GM06990 (cell line): ENCODE data around the gene MUC4.

ENCODE experiments used
- DNase-seq: peaks from one replicate; pipeline ENCODE4 v3.0.0-alpha.2; 2011; ENCODE audit not compliant: insufficient read length; ENCODE audit errors: extremely low read depth
- H3K27me3 ChIP-seq: replicated peaks from 2 replicates; pipeline ENCODE4 v1.6.0; 2011; ENCODE audit warnings: low read length; ENCODE audit not compliant: control insufficient read depth, insufficient read depth
- H3K36me3 ChIP-seq: 2 replicates; pipeline ENCODE4 v1.5.1; 2011; ENCODE audit warnings: low read length; ENCODE audit not compliant: control insufficient read depth, insufficient read depth
- H3K4me3 ChIP-seq: replicated peaks from 2 replicates; pipeline ENCODE4 v1.5.1; 2011; ENCODE audit warnings: low read depth, mild to moderate bottlenecking, control low read depth, low read length
- TF ChIP-seq, protein P1 (sequence below): IDR thresholded peaks from 2 replicates; pipeline ENCODE4 v1.5.1; 2011; ENCODE audit warnings: low read length, control low read depth, mild to moderate bottlenecking, inconsistent platforms; ENCODE audit not compliant: insufficient read depth, poor library complexity, severe bottlenecking

Gene MUC4

GRCh38 chr3:195699860-195700259 is 111.9 kb downstream of the MUC4 start:
- Histone ChIP-seq H3K4me3 (no peak overlapping the region), H3K36me3 (peaks cover 3% of the 10 kb centered on the region), H3K27me3 (no peaks in the 10 kb centered on the region)
- TF ChIP-seq, protein P1, sequence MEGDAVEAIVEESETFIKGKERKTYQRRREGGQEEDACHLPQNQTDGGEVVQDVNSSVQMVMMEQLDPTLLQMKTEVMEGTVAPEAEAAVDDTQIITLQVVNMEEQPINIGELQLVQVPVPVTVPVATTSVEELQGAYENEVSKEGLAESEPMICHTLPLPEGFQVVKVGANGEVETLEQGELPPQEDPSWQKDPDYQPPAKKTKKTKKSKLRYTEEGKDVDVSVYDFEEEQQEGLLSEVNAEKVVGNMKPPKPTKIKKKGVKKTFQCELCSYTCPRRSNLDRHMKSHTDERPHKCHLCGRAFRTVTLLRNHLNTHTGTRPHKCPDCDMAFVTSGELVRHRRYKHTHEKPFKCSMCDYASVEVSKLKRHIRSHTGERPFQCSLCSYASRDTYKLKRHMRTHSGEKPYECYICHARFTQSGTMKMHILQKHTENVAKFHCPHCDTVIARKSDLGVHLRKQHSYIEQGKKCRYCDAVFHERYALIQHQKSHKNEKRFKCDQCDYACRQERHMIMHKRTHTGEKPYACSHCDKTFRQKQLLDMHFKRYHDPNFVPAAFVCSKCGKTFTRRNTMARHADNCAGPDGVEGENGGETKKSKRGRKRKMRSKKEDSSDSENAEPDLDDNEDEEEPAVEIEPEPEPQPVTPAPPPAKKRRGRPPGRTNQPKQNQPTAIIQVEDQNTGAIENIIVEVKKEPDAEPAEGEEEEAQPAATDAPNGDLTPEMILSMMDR: no peak
- DNase-seq: no peak

DNA sequence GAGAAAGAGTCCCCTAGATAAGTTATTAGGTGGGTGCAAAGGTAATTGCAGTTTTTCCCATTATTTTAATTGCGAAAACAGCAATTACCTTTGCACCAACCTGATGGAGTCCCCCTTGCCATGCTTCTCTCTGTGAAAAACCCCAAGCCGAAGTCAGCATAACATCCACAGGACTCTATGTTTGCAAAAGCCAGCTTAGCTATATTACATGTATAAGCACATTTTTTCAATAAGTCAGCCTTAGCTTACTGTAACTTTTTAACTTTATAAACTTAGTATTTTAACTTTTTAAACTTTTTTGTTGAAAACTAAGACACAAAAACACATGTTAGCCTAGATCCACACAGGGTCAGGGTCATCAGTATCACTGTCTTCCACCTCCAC is 112.3 kb downstream of the MUC4 start:
- Histone ChIP-seq H3K27me3 (no peaks in the 10 kb centered on the region), H3K36me3 (peaks cover 7% of the 10 kb centered on the region), H3K4me3 (no peak overlapping the region)
- TF ChIP-seq, protein P1: no peak
- DNase-seq: no peak

- DNase-seq: no peak
- H3K27me3 ChIP-seq: no peaks in the 10 kb centered on the region
- peaks cover 10% of the 10 kb centered on the region for H3K36me3 ChIP-seq
- H3K4me3 ChIP-seq: no peak overlapping the region
- TF ChIP-seq, protein P1: no peak
These were observed 112.9 kb downstream of the MUC4 start for GRCh38 chr3:195698647-195699387.

- DNase-seq: no peak
- no peaks in the 10 kb centered on the region for H3K27me3 ChIP-seq
- H3K4me3 ChIP-seq: no peak overlapping the region
- peaks cover 10% of the 10 kb centered on the region for H3K36me3 ChIP-seq
- TF ChIP-seq, protein P1: no peak
These were observed 113.4 kb downstream of the MUC4 start for GRCh38 chr3:195698325-195698646.

DNA sequence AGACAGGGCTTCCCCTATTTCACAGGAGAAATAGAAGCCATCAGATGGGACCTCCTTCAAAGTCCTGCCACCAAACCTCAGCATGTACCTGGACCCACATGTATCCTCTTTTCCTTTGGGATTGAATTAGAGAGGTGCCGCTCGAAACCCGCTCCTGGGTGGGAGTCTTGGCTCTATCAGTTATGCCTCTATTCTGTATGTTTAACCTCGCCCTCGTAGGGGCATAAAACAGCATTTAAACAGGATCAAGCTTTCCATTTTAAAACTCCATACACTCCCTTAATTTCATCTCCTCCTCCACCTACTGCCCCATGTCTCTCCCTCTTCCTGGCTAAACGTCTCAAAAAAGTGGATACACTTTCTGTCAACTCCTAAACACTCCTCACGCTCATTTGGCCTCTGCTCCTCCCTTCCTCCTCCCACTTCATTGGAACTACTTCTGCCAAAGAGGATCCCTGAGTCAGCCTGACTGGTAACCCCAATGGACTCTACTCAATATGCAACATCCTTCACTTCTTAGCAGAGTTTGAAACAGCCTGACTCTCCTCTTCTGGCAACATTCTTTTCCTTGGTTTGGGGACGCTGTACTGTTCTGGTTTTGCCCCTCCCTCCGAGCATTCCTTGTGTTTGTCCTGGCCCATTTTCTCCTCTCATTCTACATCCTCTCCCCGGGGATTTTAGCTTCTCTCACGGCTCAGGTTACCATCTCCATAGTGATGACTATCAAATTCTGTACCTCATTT is 114.0 kb downstream of the MUC4 start:
- no peak for DNase-seq
- Histone ChIP-seq H3K36me3 (peaks cover 10% of the 10 kb centered on the region), H3K4me3 (no peak overlapping the region), H3K27me3 (no peaks in the 10 kb centered on the region)
- TF ChIP-seq, protein P1: no peak
